K562 (cell line): Measurements from ENCODE around the gene CADPS2. TPM values are rescaled to one million over a fixed set of nuclear protein-coding genes. Genes with fewer than 3 reads are reported as not detected.

Experiments
- ATAC-seq: fragments of 200-7000 bp; cut with Tn5 transposase; 3 replicates; pipeline ENCODE4 v1.9.1; 2020; ENCODE audit warnings: moderate library complexity
- BruUV-seq: library from RNA; stranded (reverse); fragments of 400-500 nt; replicated peaks from 2 replicates; lab custom pipeline; 2021; lab: Mats Ljungman, UMichigan
- CTCF ChIA-PET: fragments of 300-600 bp; formaldehyde crosslinking; extraction: SDS; loops from one replicate; lab custom pipeline; 2021; ENCODE audit warnings: low intra/inter-chr PET ratio; lab: Yijun Ruan, JAX
- POLR2A ChIA-PET: fragments of 300-600, 350-650 bp; sonication (Branson Sonifier 250); formaldehyde crosslinking; extraction: SDS; loops from one replicate; lab custom pipeline; 2021; ENCODE audit warnings: antibody characterized with exemption, inconsistent platforms; lab: Yijun Ruan, JAX
- DNase-seq, 4 experiments: peaks; one replicate each; pipeline versions ENCODE4 v3.0.0 to v3.0.0-alpha.2; 2011 to 2018; ENCODE audit warnings: low spot score in 3 of 4, mixed read lengths in 3 of 4; ENCODE audit errors: extremely low read depth in 1 of 4
- FAIRE-seq: peaks from 2 replicates; lab custom pipeline; 2011; peaks lifted over from hg19 to GRCh38; lab: Jason Lieb, UNC
- H2AFZ ChIP-seq: 2 replicates; pipeline ENCODE4 v1.6.0; 2011; ENCODE audit warnings: low read depth, low read length, control low read depth, inconsistent platforms
- H3K27ac ChIP-seq: fragments of 200-600 bp; 3 replicates; pipeline ENCODE4 v1.8.0; 2011; ENCODE audit warnings: low read depth, mild to moderate bottlenecking, control low read depth, inconsistent platforms, low read length, moderate library complexity, mixed read lengths; ENCODE audit errors: extremely low read depth
- H3K27me3 ChIP-seq, 2 experiments: fragments of 300-600 bp in 1 of 2; 2 replicates in 1 of 2; 3 replicates in 1 of 2; pipeline versions ENCODE4 v1.6.0 to v1.8.0; 2011; ENCODE audit warnings: inconsistent platforms in 2 of 2, low read length in 2 of 2, mild to moderate bottlenecking in 1 of 2, mixed read lengths in 1 of 2, moderate library complexity in 1 of 2; ENCODE audit not compliant: control insufficient read depth in 2 of 2, insufficient read depth in 2 of 2
- H3K36me3 ChIP-seq: fragments of 300-600 bp; 3 replicates; pipeline ENCODE4 v1.8.0; 2011; ENCODE audit warnings: mild to moderate bottlenecking, low read length, inconsistent platforms; ENCODE audit not compliant: control insufficient read depth, insufficient read depth
- H3K4me1 ChIP-seq, 2 experiments: fragments of 200-600 bp in 1 of 2; replicated peaks in 1 of 2; 2 replicates in 1 of 2; 3 replicates in 1 of 2; pipeline versions ENCODE4 v1.5.1 to v1.8.0; 2011; ENCODE audit warnings: inconsistent platforms in 2 of 2, low read length in 2 of 2, mild to moderate bottlenecking in 1 of 2, mixed read lengths in 1 of 2, moderate library complexity in 1 of 2; ENCODE audit not compliant: control insufficient read depth in 2 of 2, insufficient read depth in 2 of 2
- H3K4me2 ChIP-seq: 2 replicates; pipeline ENCODE4 v1.6.1; 2011; ENCODE audit warnings: low read length, control low read depth, inconsistent platforms, mixed read lengths; ENCODE audit not compliant: insufficient read depth
- H3K4me3 ChIP-seq: fragments of 200-600 bp; sonication (generic), shearing (Covaris generic); 2 replicates; pipeline ENCODE4 v1.5.1; 2016; ENCODE audit warnings: control low read depth, inconsistent platforms
- H3K79me2 ChIP-seq: fragments of 200-600 bp; 3 replicates; pipeline ENCODE4 v1.8.0; 2011; ENCODE audit warnings: low read length, inconsistent platforms; ENCODE audit not compliant: control insufficient read depth, insufficient read depth
- H3K9ac ChIP-seq, 2 experiments: 2 replicates each; pipeline versions ENCODE4 v1.6.0 to v1.6.1; 2011; ENCODE audit warnings: low read depth in 2 of 2, low read length in 2 of 2, control low read depth in 1 of 2, inconsistent platforms in 1 of 2, mild to moderate bottlenecking in 1 of 2, mixed read lengths in 1 of 2; ENCODE audit not compliant: insufficient read depth in 1 of 2
- H3K9me1 ChIP-seq: one replicate; pipeline ENCODE4 v1.6.0; 2011; ENCODE audit warnings: inconsistent platforms, mild to moderate bottlenecking, low read length, moderate library complexity; ENCODE audit not compliant: control insufficient read depth, insufficient read depth
- H3K9me3 ChIP-seq: replicated peaks from 2 replicates; pipeline ENCODE4 v1.5.1; 2011; ENCODE audit warnings: low read depth, low read length, inconsistent platforms; ENCODE audit not compliant: control insufficient read depth, insufficient read depth
- H4K20me1 ChIP-seq: replicated peaks from 2 replicates; pipeline ENCODE4 v1.6.1; 2011; ENCODE audit warnings: low read length, inconsistent platforms, mixed read lengths; ENCODE audit not compliant: control insufficient read depth, insufficient read depth
- CEBPB ChIP-seq: fragments of 450-650 bp; IDR thresholded peaks from 2 replicates; pipeline ENCODE4 v1.6.1; 2016; ENCODE audit warnings: missing genetic modification characterization, missing compliant biosample characterization
- CHD1 ChIP-seq: fragments of 200-600 bp; sonication (generic); IDR thresholded peaks from one replicate; pipeline ENCODE4 v1.6.1; 2012; ENCODE audit warnings: mild to moderate bottlenecking, moderate library complexity, low read length, inconsistent platforms
- CREB1 ChIP-seq, 2 experiments: sonication (generic) in 1 of 2; formaldehyde crosslinking in 1 of 2; IDR thresholded peaks; 2 replicates each; pipeline versions ENCODE4 v1.6.1 to v1.8.0; 2012 to 2022; ENCODE audit warnings: inconsistent platforms in 1 of 2, mild to moderate bottlenecking in 1 of 2, missing genetic modification reagents in 1 of 2, moderate library complexity in 1 of 2
- CXXC5 ChIP-seq: fragments of 250-450 bp; sonication (Bioruptor Pico); IDR thresholded peaks from 2 replicates; pipeline ENCODE4 v1.8.0; 2022; ENCODE audit warnings: inconsistent platforms, mild to moderate bottlenecking, moderate library complexity
- E2F5 ChIP-seq: sonication (generic); formaldehyde crosslinking; IDR thresholded peaks from 2 replicates; pipeline ENCODE4 v1.8.0; 2022; ENCODE audit warnings: mild to moderate bottlenecking, missing genetic modification reagents
- ZNF398 ChIP-seq: fragments of 250-450 bp; sonication (Bioruptor Pico); IDR thresholded peaks from 2 replicates; pipeline ENCODE4 v1.8.0; 2021; ENCODE audit warnings: moderate library complexity, mild to moderate bottlenecking, inconsistent platforms
- ZNF512 ChIP-seq: IDR thresholded peaks from 2 replicates; pipeline ENCODE4 v1.6.1; 2016; ENCODE audit warnings: missing genetic modification characterization, missing compliant biosample characterization
- ZNF780A ChIP-seq: fragments of 250-450 bp; sonication (Bioruptor Pico); IDR thresholded peaks from 2 replicates; pipeline ENCODE4 v1.5.0; 2021; ENCODE audit warnings: mild to moderate bottlenecking
- WGBS: fragments of 100-300 bp; shearing (Covaris generic); methylation state at CpG from one replicate; pipeline ENCODE4 v1.1.6; 2016; ENCODE audit warnings: low coverage, mixed read lengths; ENCODE audit not compliant: insufficient coverage; ENCODE audit errors: missing lambda C conversion rate; 5-methylcytosine and 5-hydroxymethylcytosine counted together
- in situ Hi-C: fragments of 300-500 bp; cut with MboI; formaldehyde crosslinking; loops from 4 replicates; pipeline ENCODE4 v1.15.0; 2018; ENCODE audit warnings: inconsistent platforms, mixed read lengths
- intact Hi-C: fragments of 100-400 bp; cut with micrococcal nuclease; formaldehyde crosslinking; loops from 2 replicates; pipeline ENCODE4 v1.14.2; 2022
- polyA plus RNA-seq, 8 experiments: library from polyadenylated mRNA; depleted of rRNA in 4 of 8; stranded (reverse) in 5 of 8; unstranded in 3 of 8; fragments of >200 nt; fragmentation: Nextera tagmentation in 2 of 8; fragmentation: Illumina TruSeq in 1 of 8; extraction: Ambion mirVana in 2 of 8; extraction: Trizol in 1 of 8; gene quantifications; 2 replicates each; pipeline versions ENCODE4 v1.2.1 to v1.2.3, GENCODE V29; 2011 to 2014; ENCODE audit warnings: inconsistent platforms in 1 of 8, missing spikeins in 1 of 8
- total RNA-seq, 7 experiments: library from RNA; depleted of rRNA in 6 of 7; stranded (reverse); fragments of >200 nt in 6 of 7; fragmentation: Illumina TruSeq in 2 of 7; extraction: Trizol in 2 of 7; gene quantifications; 2 replicates each; pipeline versions ENCODE4 v1.2.1 to v1.2.3, GENCODE V29; 2011 to 2021; ENCODE audit warnings: low replicate concordance in 1 of 7

CADPS2 gene
- total and polyA plus RNA-seq, 9 of the 15 experiments (the other 6 are each of a cell fraction or from before 2014, with no cell fraction given), result 0.03 to 0.14 (median 0.04) TPM; not detected in 1

GRCh38 chr7:122675011-122675410 lies 211.2 kb downstream of the CADPS2 start:
- H3K4me3 ChIP-seq, result no peak overlapping the region
- H3K36me3 ChIP-seq, result no peaks in the 10 kb centered on the region
- ChIA-PET POLR2A (no interaction called here), CTCF (no interaction called here)
- 4% methylated on average over 7 of the region's 7 CpGs for WGBS
- H3K9me1 ChIP-seq, result no peaks in the 10 kb centered on the region
- no peak for DNase-seq
- no peaks in the 10 kb centered on the region for H3K4me1 ChIP-seq
- no TSS peak for BruUV-seq
- ATAC-seq, result no peak
- no peaks in the 10 kb centered on the region for H4K20me1 ChIP-seq
- no peak overlapping the region for H3K9ac ChIP-seq
- in situ Hi-C loops (no loop called here), intact Hi-C loops (no loop called here)
- no peak overlapping the region for H2AFZ ChIP-seq
- no peaks in the 10 kb centered on the region for H3K79me2 ChIP-seq
- TF ChIP-seq ZNF780A (CRISPR knock-in tag) (no peak), CREB1 (IDR thresholded peaks at IDR 0.05) (no peak), CREB1 (CRISPR knock-in tag; IDR thresholded peaks at IDR 0.05) (no peak), E2F5 (no peak), CHD1 (no peak), CXXC5 (no peak), ZNF512 (tag) (no peak), CEBPB (no peak), ZNF398 (CRISPR knock-in tag) (no peak)
- no peaks in the 10 kb centered on the region for H3K27me3 ChIP-seq
- no peak overlapping the region for H3K27ac ChIP-seq
- no peak for FAIRE-seq
- H3K9me3 ChIP-seq, result no peaks in the 10 kb centered on the region
- H3K4me2 ChIP-seq, result no peak overlapping the region
